PFSK-1 (cell line): ENCODE data around the gene CD63.

Experiments used
- FOXP2 ChIP-seq: optimal IDR thresholded peaks from 2 replicates; pipeline ENCODE3; 2011; ENCODE audit warnings: borderline replicate concordance, control low read depth, inconsistent platforms; ENCODE audit not compliant: insufficient read depth; ENCODE audit errors: extremely low read length, extremely low read depth
- POLR2AphosphoS5 ChIP-seq: IDR thresholded peaks from 2 replicates; pipeline ENCODE4 v1.6.1; 2012; ENCODE audit warnings: low read depth, mild to moderate bottlenecking, control low read depth, low read length, moderate library complexity
- REST ChIP-seq, 2 experiments: IDR thresholded peaks; 2 replicates each; pipeline versions ENCODE4 v1.6.1 to v1.8.0; 2011 to 2012; ENCODE audit warnings: low read depth in 2 of 2, low read length in 2 of 2, control low read depth in 1 of 2, inconsistent platforms in 1 of 2, mild to moderate bottlenecking in 1 of 2, moderate library complexity in 1 of 2; ENCODE audit not compliant: insufficient read depth in 1 of 2
- SIN3A ChIP-seq: IDR thresholded peaks from 2 replicates; pipeline ENCODE4 v1.6.1; 2012; ENCODE audit warnings: mild to moderate bottlenecking, low read length, moderate library complexity, borderline replicate concordance; ENCODE audit not compliant: insufficient read depth
- TAF1 ChIP-seq: IDR thresholded peaks from 2 replicates; pipeline ENCODE4 v1.6.1; 2012; ENCODE audit warnings: low read length, control low read depth, borderline replicate concordance; ENCODE audit not compliant: insufficient read depth

The CD63 gene

DNA sequence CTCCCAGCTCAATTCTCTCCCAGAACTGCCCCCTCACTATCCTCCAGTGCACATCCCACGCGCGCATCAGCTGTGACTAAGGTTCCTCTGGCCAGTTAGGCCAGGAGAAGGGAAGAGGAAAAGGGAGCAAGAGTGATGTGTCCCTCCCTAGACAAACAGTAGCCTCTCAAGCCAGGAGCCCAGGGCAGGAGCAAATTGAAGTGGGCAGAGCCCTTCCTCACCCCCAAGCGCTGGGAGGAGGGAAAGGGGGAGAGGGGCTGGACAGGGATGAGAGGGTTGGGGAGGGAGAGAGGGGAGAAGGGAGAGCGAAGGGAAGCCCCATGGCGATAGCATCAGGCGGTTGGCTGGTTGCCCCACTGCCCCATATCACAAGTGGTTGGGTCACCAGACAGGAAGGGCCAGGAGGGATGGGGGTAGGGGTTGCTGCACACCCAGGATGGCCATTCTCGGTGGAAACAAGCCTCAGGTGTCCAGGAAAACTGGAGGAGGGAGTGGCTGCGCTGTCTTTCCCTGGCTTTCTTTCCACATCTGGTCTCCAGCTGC is 1.1 kb downstream of the CD63 start:
- TF ChIP-seq SIN3A: no peak
- no peak for TF ChIP-seq POLR2AphosphoS5
- no peak for TF ChIP-seq FOXP2
- peak; percentile 21; the same call in 1 of the 2 replicates for TF ChIP-seq TAF1
- no peak for TF ChIP-seq REST (IDR thresholded peaks at IDR 0.05; ENCODE audit: insufficient read depth in 1 of 2, low read depth in 2 of 2, low read length in 2 of 2)

DNA sequence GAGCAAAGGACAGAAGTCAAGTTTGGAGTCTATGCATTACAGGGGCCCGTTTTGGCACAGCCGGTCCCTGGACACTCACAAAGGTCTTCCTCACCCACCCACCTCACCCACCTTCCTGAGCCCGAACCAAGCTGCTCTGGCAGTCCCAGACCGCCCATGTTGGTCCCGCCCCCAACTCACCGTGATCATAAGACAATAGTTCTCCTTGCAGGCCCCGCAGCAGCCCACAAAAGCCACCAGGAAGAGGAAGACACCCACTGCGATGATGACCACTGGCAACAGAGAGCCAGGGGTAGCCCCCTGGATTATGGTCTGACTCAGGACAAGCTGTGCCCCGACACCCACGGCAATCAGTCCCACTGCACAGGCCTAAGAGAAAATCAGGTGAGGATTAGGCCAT is 1.8 kb downstream of the CD63 start:
- TF ChIP-seq POLR2AphosphoS5: no peak
- TF ChIP-seq SIN3A: no peak

GRCh38 chr12:55725556-55725955 is 3.3 kb downstream of the CD63 start:
- no peak for TF ChIP-seq SIN3A
- TF ChIP-seq REST (IDR thresholded peaks at IDR 0.05; ENCODE audit: insufficient read depth in 1 of 2, low read depth in 2 of 2, low read length in 2 of 2): no peak
- no peak for TF ChIP-seq FOXP2
- TF ChIP-seq POLR2AphosphoS5: no peak
- TF ChIP-seq TAF1: no peak

GRCh38 chr12:55724940-55725309 is 3.9 kb downstream of the CD63 start:
- TF ChIP-seq TAF1 (no peak), SIN3A (no peak), FOXP2 (no peak), REST (IDR thresholded peaks at IDR 0.05; ENCODE audit: insufficient read depth in 1 of 2, low read depth in 2 of 2, low read length in 2 of 2) (no peak), POLR2AphosphoS5 (no peak)

DNA sequence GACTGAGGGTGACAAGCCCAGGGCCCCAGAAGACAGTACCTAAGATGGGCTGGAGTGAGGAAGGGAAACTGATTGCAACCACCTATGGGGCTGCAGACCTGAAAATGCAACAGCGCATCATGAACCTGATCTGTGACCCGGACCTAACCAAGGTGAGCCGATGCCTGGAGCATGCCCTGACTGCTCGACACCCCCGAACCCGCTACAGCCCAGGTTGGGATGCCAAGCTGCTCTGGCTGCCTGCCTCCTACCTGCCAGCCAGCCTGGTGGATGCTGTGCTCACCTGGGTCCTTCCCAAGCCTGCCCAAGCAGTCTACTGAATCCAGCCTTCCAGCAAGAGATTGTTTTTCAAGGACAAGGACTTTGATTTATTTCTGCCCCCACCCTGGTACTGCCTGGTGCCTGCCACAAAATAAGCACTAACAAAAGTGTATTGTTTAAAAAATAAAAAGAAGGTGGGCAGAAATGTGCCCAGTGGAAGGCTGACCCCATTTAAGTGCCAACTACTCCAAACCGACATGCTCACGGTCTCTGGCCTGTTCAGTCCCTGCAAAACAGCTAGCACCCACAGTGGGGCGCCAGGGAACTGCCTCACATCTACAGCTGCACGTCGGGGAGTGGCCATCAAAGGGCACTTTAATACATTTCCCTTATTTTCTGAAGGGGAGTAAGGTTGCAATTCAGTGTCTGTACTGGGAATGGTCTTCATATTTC is 4.4 kb downstream of the CD63 start:
- TF ChIP-seq POLR2AphosphoS5: no peak
- TF ChIP-seq REST (IDR thresholded peaks at IDR 0.05; ENCODE audit: insufficient read depth in 1 of 2, low read depth in 2 of 2, low read length in 2 of 2): no peak
- no peak for TF ChIP-seq TAF1
- no peak for TF ChIP-seq SIN3A
- no peak for TF ChIP-seq FOXP2
